Nephron progenitor cell (in vitro differentiated cells): ENCODE results near the gene IFNA2.
A peak's percentile ranks its signal among the peaks of the same experiment; 100 is the strongest.

Source experiments
- DNase-seq: peaks from one replicate; pipeline ENCODE4 v3.0.0; 2021
- H3K27ac Mint-ChIP-seq: 2 replicates; pipeline ENCODE4 v1.8.0; 2021; ENCODE audit warnings: mild to moderate bottlenecking, moderate library complexity, mixed read lengths
- H3K27me3 Mint-ChIP-seq: 2 replicates; pipeline ENCODE4 v1.8.0; 2021; ENCODE audit warnings: mild to moderate bottlenecking, low read depth, mixed read lengths; ENCODE audit not compliant: poor library complexity
- H3K36me3 Mint-ChIP-seq: 2 replicates; pipeline ENCODE4 v1.8.0; 2021; ENCODE audit warnings: low read depth, mixed read lengths
- H3K4me1 Mint-ChIP-seq: 2 replicates; pipeline ENCODE4 v1.8.0; 2021; ENCODE audit warnings: mixed read lengths
- H3K4me3 Mint-ChIP-seq: 2 replicates; pipeline ENCODE4 v1.8.0; 2021; ENCODE audit warnings: mild to moderate bottlenecking, moderate library complexity, mixed read lengths
- H3K9me3 Mint-ChIP-seq: 2 replicates; pipeline ENCODE4 v1.8.0; 2021; ENCODE audit warnings: mild to moderate bottlenecking, moderate library complexity, mixed read lengths
- TF ChIP-seq, protein P1 (sequence below): fragments of 200-600 bp; sonication (generic); IDR thresholded peaks from 2 replicates; pipeline ENCODE4 v1.5.0; 2021; ENCODE audit warnings: antibody characterized with exemption

The IFNA2 gene

GRCh38 chr9:21357479-21358460, 27.4 kb downstream of the IFNA2 start:
- Mint-ChIP-seq H3K27me3 (peaks cover 4% of the 10 kb centered on the region), H3K4me3 (no peak overlapping the region), H3K9me3 (peaks cover 18% of the 10 kb centered on the region), H3K36me3 (peaks cover 6% of the 10 kb centered on the region), H3K4me1 (peaks cover 15% of the 10 kb centered on the region), H3K27ac (peak overlapping the region; percentile 84)
- DNase-seq, result no peak
- TF ChIP-seq, protein P1, sequence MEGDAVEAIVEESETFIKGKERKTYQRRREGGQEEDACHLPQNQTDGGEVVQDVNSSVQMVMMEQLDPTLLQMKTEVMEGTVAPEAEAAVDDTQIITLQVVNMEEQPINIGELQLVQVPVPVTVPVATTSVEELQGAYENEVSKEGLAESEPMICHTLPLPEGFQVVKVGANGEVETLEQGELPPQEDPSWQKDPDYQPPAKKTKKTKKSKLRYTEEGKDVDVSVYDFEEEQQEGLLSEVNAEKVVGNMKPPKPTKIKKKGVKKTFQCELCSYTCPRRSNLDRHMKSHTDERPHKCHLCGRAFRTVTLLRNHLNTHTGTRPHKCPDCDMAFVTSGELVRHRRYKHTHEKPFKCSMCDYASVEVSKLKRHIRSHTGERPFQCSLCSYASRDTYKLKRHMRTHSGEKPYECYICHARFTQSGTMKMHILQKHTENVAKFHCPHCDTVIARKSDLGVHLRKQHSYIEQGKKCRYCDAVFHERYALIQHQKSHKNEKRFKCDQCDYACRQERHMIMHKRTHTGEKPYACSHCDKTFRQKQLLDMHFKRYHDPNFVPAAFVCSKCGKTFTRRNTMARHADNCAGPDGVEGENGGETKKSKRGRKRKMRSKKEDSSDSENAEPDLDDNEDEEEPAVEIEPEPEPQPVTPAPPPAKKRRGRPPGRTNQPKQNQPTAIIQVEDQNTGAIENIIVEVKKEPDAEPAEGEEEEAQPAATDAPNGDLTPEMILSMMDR, result no peak

DNA sequence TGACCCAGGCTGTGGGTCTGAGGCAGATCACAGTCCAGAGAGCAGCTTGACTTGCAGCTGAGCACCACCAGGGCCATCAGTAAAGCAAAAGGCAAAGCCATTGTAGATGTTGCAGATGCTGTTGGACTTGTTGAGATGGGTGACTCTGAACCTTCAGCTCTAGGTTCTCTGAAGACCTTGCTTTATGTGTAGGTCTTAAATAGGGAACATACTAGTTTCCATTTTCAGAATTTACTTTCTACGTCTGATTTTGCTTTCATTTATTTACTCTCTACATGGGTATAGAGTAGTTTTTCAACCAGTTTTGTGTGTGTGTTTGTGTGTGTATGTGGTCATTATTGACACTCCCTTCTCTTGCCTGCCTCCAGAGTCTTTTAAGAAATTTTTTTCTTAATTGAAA, 34.4 kb downstream of the IFNA2 start, which contains the start of gene IFNA6:
IFNA6 (minus strand) TSS at position 101 of the 400 bp plus-strand sequence; CDS start at position 101, 0 bp downstream.
- Mint-ChIP-seq H3K27ac (no peak within 1 kb of the TSS), H3K27me3 (peaks cover 6% of the 10 kb centered on the region), H3K4me3 (no peak within 1 kb of the TSS), H3K9me3 (peaks cover 28% of the 10 kb centered on the region), H3K36me3 (peaks cover 6% of the 10 kb centered on the region), H3K4me1 (no peaks in the 10 kb centered on the region)
- TF ChIP-seq, protein P1, result no peak
- DNase-seq, result no peak

DNA sequence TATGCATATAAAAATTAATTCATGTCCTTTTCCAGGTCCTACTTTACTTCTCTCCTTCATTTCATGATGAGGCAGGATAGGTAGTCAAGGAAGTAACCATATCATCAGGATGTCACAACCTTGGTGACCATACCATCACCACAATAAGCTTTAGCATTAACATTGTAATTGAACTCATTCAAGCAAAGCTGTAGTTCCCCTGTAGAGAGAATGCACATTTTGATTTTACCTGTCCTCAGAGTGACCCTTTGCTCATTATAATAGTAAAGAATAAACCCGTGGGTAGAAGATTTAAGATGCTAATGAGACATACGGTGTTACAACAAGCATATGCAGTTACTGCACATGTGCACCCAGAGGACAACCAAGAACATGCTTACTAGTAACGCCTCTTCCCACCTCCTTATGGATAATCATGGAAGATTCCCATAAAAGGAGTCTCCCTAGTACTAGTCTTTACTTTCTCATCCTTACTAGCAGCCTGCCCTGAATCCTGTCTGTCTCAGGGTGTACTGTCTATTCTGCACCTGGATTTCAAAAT, 36.7 kb downstream of the IFNA2 start:
- Mint-ChIP-seq H3K4me1 (no peaks in the 10 kb centered on the region), H3K36me3 (no peaks in the 10 kb centered on the region), H3K27me3 (peaks cover 4% of the 10 kb centered on the region), H3K27ac (no peak overlapping the region), H3K4me3 (no peak overlapping the region), H3K9me3 (peaks cover 32% of the 10 kb centered on the region)
- no peak for DNase-seq
- TF ChIP-seq, protein P1, result no peak

DNA sequence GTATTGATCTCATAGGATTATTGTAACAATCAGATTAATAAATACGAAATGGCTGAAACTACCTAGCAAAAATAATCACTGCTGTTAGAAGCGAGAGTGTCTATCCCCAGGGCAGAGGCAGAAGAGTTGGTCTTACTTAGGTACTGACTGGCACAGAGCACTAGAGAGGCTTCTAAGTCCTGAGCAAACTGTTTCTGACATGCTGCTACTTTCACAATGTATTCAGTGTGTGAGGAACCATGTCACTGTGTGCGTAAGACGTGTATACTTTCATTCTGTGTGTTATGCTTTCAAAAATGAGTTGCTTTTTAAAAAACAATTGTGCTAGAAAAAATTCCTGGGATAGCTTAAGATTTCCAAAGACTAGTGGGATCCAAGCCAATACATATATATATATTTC, 44.5 kb downstream of the IFNA2 start:
- H3K4me3 Mint-ChIP-seq, result no peak overlapping the region
- H3K4me1 Mint-ChIP-seq, result peaks cover 6% of the 10 kb centered on the region
- H3K9me3 Mint-ChIP-seq, result peaks cover 27% of the 10 kb centered on the region
- peaks cover 10% of the 10 kb centered on the region for H3K27me3 Mint-ChIP-seq
- DNase-seq, result no peak
- no peaks in the 10 kb centered on the region for H3K36me3 Mint-ChIP-seq
- TF ChIP-seq, protein P1, result no peak
- H3K27ac Mint-ChIP-seq, result no peak overlapping the region

GRCh38 chr9:21336457-21336856, 48.7 kb downstream of the IFNA2 start:
- no peaks in the 10 kb centered on the region for H3K9me3 Mint-ChIP-seq
- H3K36me3 Mint-ChIP-seq, result peaks cover 16% of the 10 kb centered on the region
- peak overlapping the region; percentile 59 for H3K4me3 Mint-ChIP-seq
- H3K27ac Mint-ChIP-seq, result no peak overlapping the region
- TF ChIP-seq, protein P1, result no peak
- no peak for DNase-seq
- peaks cover 34% of the 10 kb centered on the region for H3K4me1 Mint-ChIP-seq
- peaks cover 4% of the 10 kb centered on the region for H3K27me3 Mint-ChIP-seq
